GM12874 (cell line): Measurements from ENCODE around the gene STT3A.

ENCODE experiments used
- TF ChIP-seq, protein P1 (sequence below): IDR thresholded peaks from 2 replicates; pipeline ENCODE4 v1.5.1; 2011; ENCODE audit warnings: low read depth, mild to moderate bottlenecking, control low read depth, low read length, moderate library complexity; ENCODE audit not compliant: insufficient read depth

STT3A gene

DNA sequence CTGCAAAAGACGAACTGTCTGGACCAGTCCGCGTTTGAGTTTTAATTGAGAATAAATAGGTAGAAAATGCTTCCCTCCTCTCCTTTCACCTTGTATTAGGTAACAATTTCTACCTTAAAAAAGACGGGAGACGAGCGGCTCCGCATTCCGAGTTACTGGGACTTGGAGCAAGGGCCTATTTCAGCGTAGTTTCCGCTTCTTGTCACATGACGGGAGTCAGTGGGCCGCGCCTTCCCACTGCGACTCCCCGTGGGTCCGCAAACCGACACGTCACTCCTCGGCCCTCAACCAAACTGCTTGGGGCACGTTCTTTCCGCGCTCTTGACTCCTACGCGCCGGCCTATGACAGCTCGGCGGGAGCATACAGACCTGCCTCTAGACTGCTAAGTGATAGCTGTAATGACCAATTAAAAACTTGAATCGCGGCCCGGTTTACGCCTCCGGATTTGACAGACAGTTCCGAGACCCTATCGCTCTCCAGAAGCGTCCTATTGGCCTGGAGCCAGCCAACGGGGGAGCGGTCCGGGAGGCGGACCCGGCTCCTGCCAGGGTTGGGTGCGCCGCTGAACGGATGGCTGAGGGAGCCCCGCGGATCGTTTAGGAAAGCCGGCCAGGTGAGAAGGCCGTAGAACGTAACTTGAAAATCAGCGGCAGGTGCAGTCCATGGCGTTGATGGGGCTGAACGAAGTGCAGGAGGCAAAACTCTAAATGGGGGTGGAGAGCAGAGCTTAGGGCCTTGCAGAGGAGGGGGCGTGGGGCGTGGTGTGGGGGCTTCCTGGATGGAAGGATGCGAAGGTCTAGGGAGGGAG is at the start of gene STT3A:
Gene STT3A (plus strand): TSS at position 548 of the 809 bp plus-strand sequence. CDS start 3,064 bp downstream, outside the sequence.
- TF ChIP-seq, protein P1, sequence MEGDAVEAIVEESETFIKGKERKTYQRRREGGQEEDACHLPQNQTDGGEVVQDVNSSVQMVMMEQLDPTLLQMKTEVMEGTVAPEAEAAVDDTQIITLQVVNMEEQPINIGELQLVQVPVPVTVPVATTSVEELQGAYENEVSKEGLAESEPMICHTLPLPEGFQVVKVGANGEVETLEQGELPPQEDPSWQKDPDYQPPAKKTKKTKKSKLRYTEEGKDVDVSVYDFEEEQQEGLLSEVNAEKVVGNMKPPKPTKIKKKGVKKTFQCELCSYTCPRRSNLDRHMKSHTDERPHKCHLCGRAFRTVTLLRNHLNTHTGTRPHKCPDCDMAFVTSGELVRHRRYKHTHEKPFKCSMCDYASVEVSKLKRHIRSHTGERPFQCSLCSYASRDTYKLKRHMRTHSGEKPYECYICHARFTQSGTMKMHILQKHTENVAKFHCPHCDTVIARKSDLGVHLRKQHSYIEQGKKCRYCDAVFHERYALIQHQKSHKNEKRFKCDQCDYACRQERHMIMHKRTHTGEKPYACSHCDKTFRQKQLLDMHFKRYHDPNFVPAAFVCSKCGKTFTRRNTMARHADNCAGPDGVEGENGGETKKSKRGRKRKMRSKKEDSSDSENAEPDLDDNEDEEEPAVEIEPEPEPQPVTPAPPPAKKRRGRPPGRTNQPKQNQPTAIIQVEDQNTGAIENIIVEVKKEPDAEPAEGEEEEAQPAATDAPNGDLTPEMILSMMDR, result no peak

DNA sequence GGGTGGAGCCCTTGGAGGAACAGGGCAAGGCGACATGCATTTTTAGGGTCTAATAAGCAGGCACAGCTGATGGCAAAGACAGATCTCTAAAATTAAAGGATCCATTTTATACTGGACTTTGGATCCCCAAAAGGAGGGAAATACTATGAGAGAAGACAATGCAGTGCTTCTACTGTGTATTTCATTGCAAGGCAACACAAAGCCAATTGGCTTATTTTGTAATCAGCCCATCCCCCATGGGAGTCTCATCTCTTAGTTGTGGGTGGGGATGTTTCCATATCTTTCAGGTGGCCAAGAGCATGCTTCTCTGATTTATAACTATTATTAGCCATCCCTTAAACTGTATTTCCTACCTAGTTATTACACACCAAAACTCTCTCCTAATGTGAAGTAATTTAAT is 41.9 kb upstream of the STT3A start:
- TF ChIP-seq, protein P1, result no peak

DNA sequence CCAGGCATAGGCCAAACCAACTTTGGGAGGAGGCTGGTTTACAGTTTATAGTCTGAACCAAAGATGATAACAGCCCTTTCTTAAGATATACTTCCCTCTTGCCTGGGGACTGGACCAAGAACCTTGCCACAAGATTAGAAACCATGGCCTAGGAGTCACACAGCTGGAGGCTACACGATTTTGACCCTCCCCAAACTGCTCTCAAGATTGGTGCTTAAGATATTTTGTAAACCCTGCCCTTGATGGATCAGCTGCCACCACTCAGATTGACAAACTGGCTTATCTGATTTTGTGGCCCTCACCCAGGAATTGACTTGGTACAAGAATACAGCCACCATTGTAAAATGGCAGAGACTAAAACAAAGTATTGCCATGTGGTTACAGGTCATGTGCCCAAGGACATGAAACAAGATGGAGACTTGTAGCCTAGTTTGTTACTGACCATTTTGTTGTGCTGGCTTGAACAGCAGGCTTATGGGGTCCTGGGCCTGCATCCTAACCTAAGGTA is 40.8 kb upstream of the STT3A start:
- TF ChIP-seq, protein P1, result no peak

DNA sequence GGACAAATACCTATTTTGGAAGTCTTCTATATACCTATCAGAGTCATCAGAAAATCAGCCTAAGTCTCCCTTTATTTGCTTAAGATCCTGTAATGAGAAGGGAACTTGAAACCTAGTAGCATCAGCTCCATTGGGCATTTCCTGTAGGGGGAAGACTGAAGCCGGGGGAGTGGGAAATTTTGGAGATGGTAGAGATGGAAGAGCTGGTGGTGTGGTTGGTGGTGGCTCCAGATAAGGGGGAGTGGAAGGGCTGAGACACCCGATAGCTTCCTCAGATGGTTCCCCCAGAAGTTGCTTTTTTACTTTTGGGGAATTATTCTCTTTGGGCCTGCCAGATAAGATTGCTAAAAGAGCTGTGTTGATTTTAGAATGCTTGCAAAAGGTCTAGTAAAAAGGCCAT is 39.7 kb upstream of the STT3A start:
- TF ChIP-seq, protein P1, result no peak

DNA sequence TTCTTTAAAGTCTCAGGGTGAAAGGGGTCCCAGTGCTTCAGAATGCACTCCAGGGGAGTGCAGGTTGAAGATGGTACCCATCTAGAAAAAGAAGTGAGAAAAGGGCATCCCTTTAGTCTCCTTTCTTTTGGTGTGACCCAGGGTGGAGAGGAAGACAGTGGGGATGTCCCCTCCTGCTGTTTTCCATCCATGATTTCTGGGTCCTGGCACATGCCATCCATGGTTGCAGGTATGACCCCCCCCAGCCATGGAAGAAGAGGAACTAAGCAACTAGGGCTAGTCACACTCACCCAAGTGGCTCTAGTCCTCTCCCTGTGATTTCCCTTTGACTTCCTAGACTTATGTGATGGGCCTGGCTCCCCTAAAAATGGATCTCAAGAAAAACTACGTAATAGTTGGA is 39.3 kb upstream of the STT3A start:
- TF ChIP-seq, protein P1, result no peak

DNA sequence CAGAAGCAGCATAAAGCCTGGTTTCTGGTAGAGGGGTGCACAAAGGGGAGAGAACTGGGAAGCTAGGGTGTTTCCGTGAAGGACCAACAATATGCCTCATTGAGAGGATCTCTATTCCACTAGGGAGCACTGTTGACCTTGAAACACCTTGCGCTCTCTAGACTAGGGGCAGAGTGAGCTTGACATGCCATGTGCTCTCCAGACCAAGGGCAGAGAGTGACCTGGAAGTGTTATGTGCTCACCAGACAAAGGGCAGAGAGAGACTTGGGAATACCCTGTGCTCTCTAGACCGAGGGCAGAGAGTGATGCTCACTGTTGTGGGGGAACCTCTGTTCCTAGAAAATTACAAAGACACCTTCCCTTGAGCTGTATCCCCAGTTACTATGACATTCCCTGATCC is 38.6 kb upstream of the STT3A start:
- TF ChIP-seq, protein P1, result no peak

DNA sequence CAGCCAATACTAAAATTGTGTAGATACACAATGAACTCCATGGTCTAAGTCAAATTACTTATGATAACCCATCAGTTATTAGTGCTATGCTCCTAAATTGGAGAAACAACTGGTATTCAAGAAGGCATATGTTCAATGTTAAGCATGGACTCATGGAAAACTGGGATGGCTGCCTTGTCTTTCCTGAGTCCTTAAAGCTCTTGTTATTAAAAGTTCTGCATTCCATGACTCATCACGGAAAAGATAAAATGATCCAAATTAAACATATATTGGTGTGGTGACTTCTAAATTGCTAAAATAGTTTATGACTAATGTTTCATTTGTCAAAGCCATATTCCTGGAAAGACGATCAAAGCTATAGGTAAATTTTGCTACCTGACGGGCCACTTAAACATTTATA is 32.8 kb upstream of the STT3A start:
- TF ChIP-seq, protein P1, result no peak
